HG03439 (cell line): ENCODE measurements around the gene CRHR2.

Experiments
- ATAC-seq: cut with Tn5 transposase; IDR thresholded peaks from one replicate; pipeline ENCODE4 v1.9.1; 2021; ENCODE audit warnings: mild to moderate bottlenecking, moderate library complexity; ENCODE audit not compliant: unreplicated experiment

CRHR2 gene

GRCh38 chr7:30707391-30708357, 25.4 kb upstream of the CRHR2 start:
- ATAC-seq = no peak

- ATAC-seq = no peak
These were observed 24.7 kb upstream of the CRHR2 start for GRCh38 chr7:30706908-30707307.

- ATAC-seq = no peak
These were observed 24.1 kb upstream of the CRHR2 start for GRCh38 chr7:30706316-30706715.

- no peak for ATAC-seq
These were observed 23.3 kb upstream of the CRHR2 start for GRCh38 chr7:30705596-30705995.

- no peak for ATAC-seq
These were observed 22.8 kb upstream of the CRHR2 start for GRCh38 chr7:30705008-30705407.

GRCh38 chr7:30703756-30704155, 21.5 kb upstream of the CRHR2 start:
- ATAC-seq = no peak

- ATAC-seq = no peak
These were observed 19.9 kb upstream of the CRHR2 start for GRCh38 chr7:30702200-30702599.

- no peak for ATAC-seq
These were observed 18.7 kb upstream of the CRHR2 start for GRCh38 chr7:30700941-30701340.

GRCh38 chr7:30699706-30700495, 17.6 kb upstream of the CRHR2 start:
- ATAC-seq = no peak

- ATAC-seq = no peak
These were observed 16.2 kb upstream of the CRHR2 start for GRCh38 chr7:30698481-30698880.

- ATAC-seq = no peak
These were observed 15.6 kb upstream of the CRHR2 start for GRCh38 chr7:30697719-30698460.

- no peak for ATAC-seq
These were observed 12.8 kb upstream of the CRHR2 start for GRCh38 chr7:30694774-30695721.

GRCh38 chr7:30694218-30694745, 12.0 kb upstream of the CRHR2 start:
- ATAC-seq = no peak

GRCh38 chr7:30692882-30693281, 10.6 kb upstream of the CRHR2 start:
- no peak for ATAC-seq

GRCh38 chr7:30692438-30692837, 10.2 kb upstream of the CRHR2 start:
- ATAC-seq = no peak

GRCh38 chr7:30690011-30690410, 7.8 kb upstream of the CRHR2 start:
- no peak for ATAC-seq

GRCh38 chr7:30688718-30689221, 6.5 kb upstream of the CRHR2 start:
- ATAC-seq = no peak

- no peak for ATAC-seq
These were observed 5.3 kb upstream of the CRHR2 start for GRCh38 chr7:30687604-30688003.

- no peak for ATAC-seq
These were observed 2.1 kb upstream of the CRHR2 start for GRCh38 chr7:30684351-30684750.

GRCh38 chr7:30683816-30684215, 1.6 kb upstream of the CRHR2 start:
- ATAC-seq = no peak
